GM21619 (cell line): ENCODE results near the gene VWA8.
"Not testable (repeated sequence)": the region's sequence is repeated elsewhere in the genome, so short reads cannot be mapped to it uniquely, and the experiment has no call there.

Experiments
- ATAC-seq: cut with Tn5 transposase; IDR thresholded peaks from one replicate; pipeline ENCODE4 v1.9.1; 2021; ENCODE audit not compliant: unreplicated experiment

Gene VWA8

GRCh38 chr13:41622432-41623429, 338.2 kb downstream of the VWA8 start:
- ATAC-seq, result no peak

GRCh38 chr13:41621716-41622431, 339.0 kb downstream of the VWA8 start:
- no peak for ATAC-seq

- not testable (repeated sequence) for ATAC-seq
Observed at GRCh38 chr13:41617633-41618032, 343.3 kb downstream of the VWA8 start.

GRCh38 chr13:41616151-41616550, 344.8 kb downstream of the VWA8 start:
- ATAC-seq, result no peak

GRCh38 chr13:41615528-41615855, 345.4 kb downstream of the VWA8 start:
- ATAC-seq, result no peak

- ATAC-seq, result no peak
Observed at GRCh38 chr13:41614671-41615527, 346.0 kb downstream of the VWA8 start.

- no peak for ATAC-seq
Observed at GRCh38 chr13:41613984-41614661, 346.8 kb downstream of the VWA8 start.

GRCh38 chr13:41613471-41613870, 347.4 kb downstream of the VWA8 start:
- no peak for ATAC-seq

- no peak for ATAC-seq
Observed at GRCh38 chr13:41611385-41611784, 349.5 kb downstream of the VWA8 start.

- no peak for ATAC-seq
Observed at GRCh38 chr13:41610404-41610803, 350.5 kb downstream of the VWA8 start.

- no peak for ATAC-seq
Observed at GRCh38 chr13:41609828-41610227, 351.1 kb downstream of the VWA8 start.

- ATAC-seq, result no peak
Observed at GRCh38 chr13:41608839-41609177, 352.1 kb downstream of the VWA8 start.

- no peak for ATAC-seq
Observed at GRCh38 chr13:41608111-41608838, 352.6 kb downstream of the VWA8 start.

GRCh38 chr13:41606646-41607045, 354.3 kb downstream of the VWA8 start:
- ATAC-seq, result no peak

GRCh38 chr13:41605319-41606285, 355.3 kb downstream of the VWA8 start:
- no peak for ATAC-seq

GRCh38 chr13:41603917-41604316, 357.0 kb downstream of the VWA8 start:
- ATAC-seq, result no peak

- ATAC-seq, result no peak
Observed at GRCh38 chr13:41601718-41602445, 359.0 kb downstream of the VWA8 start.

- ATAC-seq, result no peak
Observed at GRCh38 chr13:41599619-41600018, 361.3 kb downstream of the VWA8 start.
